CD8-positive, alpha-beta memory T cell (primary cell): Measurements from ENCODE around the gene MAN1A1. TPM values are rescaled to one million over a fixed set of nuclear protein-coding genes. Genes with fewer than 3 reads are reported as not detected.

ENCODE experiments used
- CTCF ChIA-PET: fragments of 350-600 bp; sonication (Branson Sonifier 250); formaldehyde crosslinking; loops from one replicate; lab custom pipeline; 2021; ENCODE audit warnings: antibody characterized with exemption; lab: Charles Lee
- POLR2A ChIA-PET: fragments of 350-600 bp; sonication (Branson Sonifier 250); formaldehyde crosslinking; loops from one replicate; lab custom pipeline; 2021; ENCODE audit warnings: antibody characterized with exemption; lab: Charles Lee
- DNase-seq, 5 donors: peaks; one replicate each; pipeline versions ENCODE4 v3.0.0 to v3.0.0-alpha.2; 2020 to 2022; ENCODE audit warnings: mixed read lengths in 1 of 5
- H3K27ac ChIP-seq: one replicate; pipeline ENCODE4 v1.7.0; 2013; ENCODE audit warnings: low read depth, mild to moderate bottlenecking, low read length, moderate library complexity
- H3K27me3 ChIP-seq: 2 replicates; pipeline ENCODE4 v1.7.0; 2013; ENCODE audit warnings: low read length, mild to moderate bottlenecking; ENCODE audit not compliant: insufficient read depth, poor library complexity, severe bottlenecking
- H3K36me3 ChIP-seq: 2 replicates; pipeline ENCODE4 v1.7.0; 2013; ENCODE audit warnings: mild to moderate bottlenecking, low read length, moderate library complexity; ENCODE audit not compliant: insufficient read depth
- H3K4me1 ChIP-seq: 2 replicates; pipeline ENCODE4 v1.7.0; 2013; ENCODE audit warnings: mild to moderate bottlenecking, low read length, moderate library complexity; ENCODE audit not compliant: insufficient read depth
- H3K4me3 ChIP-seq: 2 replicates; pipeline ENCODE4 v1.7.0; 2013; ENCODE audit warnings: mild to moderate bottlenecking, low read length
- H3K9me3 ChIP-seq: 2 replicates; pipeline ENCODE4 v1.7.0; 2013; ENCODE audit warnings: mild to moderate bottlenecking, low read length
- H3K27ac Mint-ChIP-seq, 8 donors: one replicate each; pipeline ENCODE4 v1.8.0; 2020 to 2021; ENCODE audit warnings: mixed read lengths in 8 of 8, mild to moderate bottlenecking in 6 of 8, inconsistent platforms in 3 of 8, moderate library complexity in 3 of 8
- H3K27me3 Mint-ChIP-seq, 2 donors: one replicate each; pipeline ENCODE4 v1.8.0; 2020 to 2021; ENCODE audit warnings: mixed read lengths in 2 of 2, mild to moderate bottlenecking in 1 of 2, moderate library complexity in 1 of 2
- H3K36me3 Mint-ChIP-seq, 3 donors: one replicate each; pipeline ENCODE4 v1.8.0; 2020 to 2021; ENCODE audit warnings: mixed read lengths in 3 of 3, inconsistent platforms in 1 of 3, mild to moderate bottlenecking in 1 of 3
- H3K4me1 Mint-ChIP-seq, 3 donors: one replicate each; pipeline ENCODE4 v1.8.0; 2020 to 2021; ENCODE audit warnings: mixed read lengths in 3 of 3, inconsistent platforms in 1 of 3, mild to moderate bottlenecking in 1 of 3
- H3K4me3 Mint-ChIP-seq, 7 donors: one replicate each; pipeline ENCODE4 v1.8.0; 2020 to 2021; ENCODE audit warnings: mixed read lengths in 7 of 7, mild to moderate bottlenecking in 6 of 7, moderate library complexity in 4 of 7, inconsistent platforms in 2 of 7
- H3K9me3 Mint-ChIP-seq, 5 donors: one replicate each; pipeline ENCODE4 v1.8.0; 2020 to 2022; ENCODE audit warnings: mixed read lengths in 5 of 5, mild to moderate bottlenecking in 3 of 5, moderate library complexity in 2 of 5, inconsistent platforms in 1 of 5
- polyA plus RNA-seq: library from polyadenylated mRNA; unstranded; fragments of 300-500 nt; fragmentation: Illumina TruSeq; gene quantifications from one replicate; pipeline ENCODE4 v1.2.3, GENCODE V29; 2021
- total RNA-seq, 2 experiments: library from RNA; stranded (reverse); gene quantifications; one replicate each; pipeline ENCODE4 v1.2.3, GENCODE V29; 2021

Gene MAN1A1
- total and polyA plus RNA-seq, 3 experiments from 2014 or later, result 23.8 to 38.4 (median 36.9) TPM

- Mint-ChIP-seq H3K36me3 (peaks cover 0 to 2% (median 2%) of the 10 kb centered on the region in 3 donors), H3K27me3 (no peaks in the 10 kb centered on the region), H3K4me3 (no peak overlapping the region), H3K27ac (peak overlapping the region in 2 of 8 donors; percentile 64 to 75), H3K4me1 (peaks cover 55 to 89% (median 84%) of the 10 kb centered on the region in 3 donors), H3K9me3 (no peaks in the 10 kb centered on the region)
- no peaks in the 10 kb centered on the region for H3K4me1 ChIP-seq
- no peak for DNase-seq
- H3K9me3 ChIP-seq, result no peaks in the 10 kb centered on the region
- POLR2A ChIA-PET, result no interaction called here
- CTCF ChIA-PET, result interaction anchor here (6.6 kb wide), 1 partner anchor 10 kb away, joined by 42 read pairs; no protein-coding TSS in a partner anchor
- no peak overlapping the region for H3K4me3 ChIP-seq
- H3K36me3 ChIP-seq, result no peaks in the 10 kb centered on the region
- H3K27ac ChIP-seq, result no peak overlapping the region
- no peaks in the 10 kb centered on the region for H3K27me3 ChIP-seq
Observed at GRCh38 chr6:119337762-119338161, 11.8 kb downstream of the MAN1A1 start.

- Mint-ChIP-seq H3K4me3 (no peak overlapping the region), H3K9me3 (no peaks in the 10 kb centered on the region), H3K27me3 (no peaks in the 10 kb centered on the region), H3K27ac (peak overlapping the region in 6 of 8 donors; percentile 11 to 75 (median 52)), H3K4me1 (peaks cover 53 to 85% (median 80%) of the 10 kb centered on the region in 3 donors), H3K36me3 (peaks cover 0 to 2% (median 2%) of the 10 kb centered on the region in 3 donors)
- POLR2A ChIA-PET, result interaction anchor here (1.0 kb wide), 1 partner anchor 10 kb away, joined by 3 read pairs; no protein-coding TSS in a partner anchor
- Histone ChIP-seq H3K4me1 (no peaks in the 10 kb centered on the region), H3K36me3 (no peaks in the 10 kb centered on the region), H3K27ac (no peak overlapping the region), H3K4me3 (no peak overlapping the region), H3K27me3 (no peaks in the 10 kb centered on the region), H3K9me3 (no peaks in the 10 kb centered on the region)
- DNase-seq, result no peak
- CTCF ChIA-PET, result interaction anchor here (6.6 kb wide), 1 partner anchor 10 kb away, joined by 42 read pairs; no protein-coding TSS in a partner anchor
Observed at GRCh38 chr6:119337252-119337651, 12.3 kb downstream of the MAN1A1 start.

- ChIA-PET POLR2A (interaction anchor here (1.0 to 1.9 kb wide), 2 partner anchors 14 to 16 kb away, joined by 4 to 5 read pairs; no protein-coding TSS in a partner anchor), CTCF (interaction anchor here (1.2 to 6.6 kb wide), 9 partner anchors 8 to 743 kb away, joined by 3 to 42 read pairs (median 6); no protein-coding TSS in a partner anchor)
- Mint-ChIP-seq H3K9me3 (no peaks in the 10 kb centered on the region), H3K27ac (peak overlapping the region in 7 of 8 donors; percentile 9 to 58 (median 48)), H3K4me1 (peaks cover 48 to 80% (median 74%) of the 10 kb centered on the region in 3 donors), H3K27me3 (no peaks in the 10 kb centered on the region), H3K4me3 (no peak overlapping the region), H3K36me3 (peaks cover 0 to 2% (median 2%) of the 10 kb centered on the region in 3 donors)
- DNase-seq, result no peak
- Histone ChIP-seq H3K36me3 (no peaks in the 10 kb centered on the region), H3K9me3 (no peaks in the 10 kb centered on the region), H3K27me3 (no peaks in the 10 kb centered on the region), H3K4me1 (peaks cover 7% of the 10 kb centered on the region), H3K27ac (no peak overlapping the region), H3K4me3 (no peak overlapping the region)
Observed at GRCh38 chr6:119334535-119335264, 14.9 kb downstream of the MAN1A1 start.

GRCh38 chr6:119333707-119334295, 15.8 kb downstream of the MAN1A1 start:
- H3K36me3 Mint-ChIP-seq, result peaks cover 0 to 1% (median under 1%) of the 10 kb centered on the region in 3 donors
- peaks cover 7% of the 10 kb centered on the region for H3K4me1 ChIP-seq
- H3K4me3 Mint-ChIP-seq, result no peak overlapping the region
- H3K4me1 Mint-ChIP-seq, result peaks cover 48 to 81% (median 75%) of the 10 kb centered on the region in 3 donors
- no peaks in the 10 kb centered on the region for H3K27me3 Mint-ChIP-seq
- no peaks in the 10 kb centered on the region for H3K9me3 Mint-ChIP-seq
- H3K27ac ChIP-seq, result no peak overlapping the region
- no peak overlapping the region for H3K4me3 ChIP-seq
- H3K27ac Mint-ChIP-seq, result no peak overlapping the region
- H3K27me3 ChIP-seq, result no peaks in the 10 kb centered on the region
- CTCF ChIA-PET, result interaction anchor here (0.9 to 6.6 kb wide), 11 partner anchors 9 to 743 kb away, joined by 3 to 42 read pairs (median 4); no protein-coding TSS in a partner anchor
- POLR2A ChIA-PET, result interaction anchor here (1.4 to 1.9 kb wide), 2 partner anchors 15 to 19 kb away, joined by 3 to 5 read pairs; no protein-coding TSS in a partner anchor
- H3K9me3 ChIP-seq, result no peaks in the 10 kb centered on the region
- H3K36me3 ChIP-seq, result no peaks in the 10 kb centered on the region
- peak in 2 of 5 donors; percentile 30 to 31 for DNase-seq

GRCh38 chr6:119333063-119333609, 16.4 kb downstream of the MAN1A1 start:
- Histone ChIP-seq H3K4me3 (no peak overlapping the region), H3K4me1 (peaks cover 11% of the 10 kb centered on the region), H3K9me3 (no peaks in the 10 kb centered on the region), H3K36me3 (no peaks in the 10 kb centered on the region), H3K27me3 (no peaks in the 10 kb centered on the region), H3K27ac (no peak overlapping the region)
- no peaks in the 10 kb centered on the region for H3K9me3 Mint-ChIP-seq
- ChIA-PET POLR2A (interaction anchor here (1.4 to 1.9 kb wide), 2 partner anchors 15 to 18 kb away, joined by 3 to 5 read pairs; no protein-coding TSS in a partner anchor), CTCF (interaction anchor here (0.9 to 6.6 kb wide), 9 partner anchors 10 to 410 kb away, joined by 3 to 42 read pairs (median 4); no protein-coding TSS in a partner anchor)
- no peak for DNase-seq
- H3K27ac Mint-ChIP-seq, result no peak overlapping the region
- H3K4me1 Mint-ChIP-seq, result peaks cover 52 to 81% (median 75%) of the 10 kb centered on the region in 3 donors
- H3K27me3 Mint-ChIP-seq, result no peaks in the 10 kb centered on the region
- no peak overlapping the region for H3K4me3 Mint-ChIP-seq
- H3K36me3 Mint-ChIP-seq, result peaks cover 0 to 4% (median 0%) of the 10 kb centered on the region in 3 donors

- CTCF ChIA-PET, result interaction anchor here (0.8 to 2.7 kb wide), 3 partner anchors 9 to 15 kb away, joined by 4 to 11 read pairs (median 4); no protein-coding TSS in a partner anchor
- H3K9me3 Mint-ChIP-seq, result no peaks in the 10 kb centered on the region
Observed at GRCh38 chr6:119331663-119332286, 17.8 kb downstream of the MAN1A1 start.

GRCh38 chr6:119330520-119331113, 18.9 kb downstream of the MAN1A1 start:
- DNase-seq, result no peak
- H3K27ac Mint-ChIP-seq, result peak overlapping the region in 5 of 8 donors; percentile 6 to 61 (median 41)
- H3K27me3 ChIP-seq, result no peaks in the 10 kb centered on the region
- no peak overlapping the region for H3K4me3 ChIP-seq
- H3K27ac ChIP-seq, result no peak overlapping the region
- H3K9me3 ChIP-seq, result no peaks in the 10 kb centered on the region
- no peak overlapping the region for H3K4me3 Mint-ChIP-seq
- H3K27me3 Mint-ChIP-seq, result no peaks in the 10 kb centered on the region
- peaks cover 5% of the 10 kb centered on the region for H3K36me3 ChIP-seq
- peaks cover 14% of the 10 kb centered on the region for H3K4me1 ChIP-seq
- ChIA-PET POLR2A (no interaction called here), CTCF (no interaction called here)
- H3K36me3 Mint-ChIP-seq, result peaks cover 0 to 9% (median 0%) of the 10 kb centered on the region in 3 donors
- H3K9me3 Mint-ChIP-seq, result no peaks in the 10 kb centered on the region
- peaks cover 50 to 81% (median 75%) of the 10 kb centered on the region in 3 donors for H3K4me1 Mint-ChIP-seq

More at GRCh38 chr6:119331663-119332286, 17.8 kb downstream of the MAN1A1 start:
- Mint-ChIP-seq H3K27ac (no peak overlapping the region), H3K36me3 (peaks cover 0 to 6% (median 0%) of the 10 kb centered on the region in 3 donors), H3K4me3 (peak overlapping the region in 1 of 7 donors; percentile 5), H3K27me3 (no peaks in the 10 kb centered on the region), H3K4me1 (peaks cover 49 to 75% (median 74%) of the 10 kb centered on the region in 3 donors)
- Histone ChIP-seq H3K27me3 (no peaks in the 10 kb centered on the region), H3K27ac (no peak overlapping the region), H3K9me3 (no peaks in the 10 kb centered on the region), H3K36me3 (peaks cover 3% of the 10 kb centered on the region), H3K4me3 (no peak overlapping the region), H3K4me1 (peaks cover 14% of the 10 kb centered on the region)
- no peak for DNase-seq
- POLR2A ChIA-PET, result no interaction called here
